SK-N-MC (cell line): ENCODE results near the gene PCCA.

Experiments used
- EZH2 ChIP-seq: fragments of 200-600 bp; sonication (generic); IDR thresholded peaks from one replicate; pipeline ENCODE4 v1.6.1; 2017; ENCODE audit warnings: antibody characterized with exemption
- FOXP2 ChIP-seq: optimal IDR thresholded peaks from 2 replicates; pipeline ENCODE3; 2011; ENCODE audit warnings: mild to moderate bottlenecking, moderate library complexity; ENCODE audit not compliant: insufficient read depth; ENCODE audit errors: extremely low read length, control extremely low read depth
- POLR2AphosphoS5 ChIP-seq: IDR thresholded peaks from 2 replicates; pipeline ENCODE4 v1.6.1; 2012; ENCODE audit warnings: mild to moderate bottlenecking, low read depth, low read length, borderline replicate concordance

DNA sequence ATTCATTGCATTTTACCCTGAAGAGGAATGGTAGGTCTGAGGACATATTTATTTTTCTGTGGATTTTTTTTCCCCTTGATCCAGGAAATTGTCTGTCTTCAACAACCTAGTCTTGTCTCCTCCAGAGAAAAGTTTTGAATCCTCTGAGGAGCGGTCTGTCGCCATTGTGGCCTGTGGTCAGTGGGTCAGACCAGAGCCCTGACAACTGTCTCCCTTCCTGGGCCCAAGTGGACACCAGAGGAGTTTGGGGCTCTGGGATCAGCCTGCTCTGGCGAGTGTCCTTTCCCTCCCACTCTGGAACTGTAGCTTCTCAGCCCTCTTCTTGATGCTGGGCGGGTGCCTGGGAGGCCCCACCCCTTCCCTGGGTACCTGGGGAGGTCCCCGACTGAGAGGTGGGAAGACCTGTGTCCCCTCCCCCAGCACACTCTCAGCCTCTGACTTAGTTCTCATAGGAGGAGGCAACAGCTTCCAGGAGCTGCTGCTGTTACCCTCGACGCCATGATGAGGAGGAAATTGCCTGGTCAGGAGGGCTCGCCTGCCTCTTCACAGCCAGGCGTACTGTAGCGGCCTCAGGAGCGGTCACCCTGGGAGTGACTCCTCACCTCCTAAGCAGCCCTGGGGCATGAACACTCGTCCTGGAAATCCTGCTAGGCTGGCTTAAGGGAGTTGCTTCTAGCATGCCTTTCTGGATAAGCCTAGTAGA is 389.4 kb downstream of the PCCA start:
- no peak for TF ChIP-seq POLR2AphosphoS5
- TF ChIP-seq EZH2 = no peak
- TF ChIP-seq FOXP2 = no peak
